ENCODE results near the gene RPH3AL.

The RPH3AL gene

DNA sequence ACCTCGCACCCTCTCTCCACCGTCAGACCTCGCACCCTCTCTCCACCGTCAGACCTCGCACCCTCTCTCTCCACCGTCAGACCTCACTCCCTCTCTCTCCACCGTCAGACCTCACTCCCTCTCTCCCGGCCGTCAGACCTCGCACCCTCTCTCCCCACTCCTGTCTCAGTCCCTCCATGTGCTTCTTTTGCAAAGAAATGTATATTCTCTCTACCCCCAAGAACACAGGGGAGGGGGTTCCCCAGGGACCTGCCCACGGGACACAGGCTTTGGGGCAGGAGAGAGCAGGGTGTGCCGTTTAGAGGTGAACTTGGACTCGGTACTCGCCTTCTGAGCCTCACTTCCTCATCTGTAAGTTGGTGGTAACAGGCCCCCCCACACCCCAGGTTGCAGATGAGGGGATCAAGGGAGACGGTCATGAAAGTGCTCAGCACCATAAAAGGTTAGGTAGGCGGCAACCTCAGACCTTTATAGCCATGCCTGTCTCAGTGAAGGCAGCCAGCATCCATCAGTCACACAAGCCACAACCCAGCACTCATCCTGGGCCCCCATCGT is 63.7 kb downstream of the RPH3AL start:
- FAIRE-seq (no peak), DNase-seq (ENCODE audit: insufficient read length, low spot score) (no peak)
- TF ChIP-seq, protein P1, sequence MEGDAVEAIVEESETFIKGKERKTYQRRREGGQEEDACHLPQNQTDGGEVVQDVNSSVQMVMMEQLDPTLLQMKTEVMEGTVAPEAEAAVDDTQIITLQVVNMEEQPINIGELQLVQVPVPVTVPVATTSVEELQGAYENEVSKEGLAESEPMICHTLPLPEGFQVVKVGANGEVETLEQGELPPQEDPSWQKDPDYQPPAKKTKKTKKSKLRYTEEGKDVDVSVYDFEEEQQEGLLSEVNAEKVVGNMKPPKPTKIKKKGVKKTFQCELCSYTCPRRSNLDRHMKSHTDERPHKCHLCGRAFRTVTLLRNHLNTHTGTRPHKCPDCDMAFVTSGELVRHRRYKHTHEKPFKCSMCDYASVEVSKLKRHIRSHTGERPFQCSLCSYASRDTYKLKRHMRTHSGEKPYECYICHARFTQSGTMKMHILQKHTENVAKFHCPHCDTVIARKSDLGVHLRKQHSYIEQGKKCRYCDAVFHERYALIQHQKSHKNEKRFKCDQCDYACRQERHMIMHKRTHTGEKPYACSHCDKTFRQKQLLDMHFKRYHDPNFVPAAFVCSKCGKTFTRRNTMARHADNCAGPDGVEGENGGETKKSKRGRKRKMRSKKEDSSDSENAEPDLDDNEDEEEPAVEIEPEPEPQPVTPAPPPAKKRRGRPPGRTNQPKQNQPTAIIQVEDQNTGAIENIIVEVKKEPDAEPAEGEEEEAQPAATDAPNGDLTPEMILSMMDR (IDR thresholded peaks at IDR 0.05; ENCODE audit: insufficient read depth, missing control alignments) = no peak

DNA sequence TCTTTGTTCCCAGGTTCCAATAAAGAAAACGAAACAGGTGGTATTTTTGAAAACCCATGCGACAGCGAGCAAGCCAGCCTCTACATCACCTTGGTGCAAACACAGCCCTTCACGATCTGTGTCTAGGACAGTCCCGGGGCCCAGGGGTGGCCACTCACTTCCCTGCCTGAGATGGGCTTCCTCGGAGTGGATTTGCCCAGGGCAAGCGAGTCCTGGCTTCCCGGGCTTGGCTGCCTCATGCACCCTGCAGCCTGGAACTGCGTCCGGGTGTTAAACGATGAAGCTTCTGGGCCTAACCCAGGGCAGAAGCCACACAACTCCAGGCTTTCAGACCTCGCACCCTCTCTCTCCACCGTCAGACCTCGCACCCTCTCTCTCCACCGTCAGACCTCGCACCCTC is 66.0 kb downstream of the RPH3AL start:
- DNase-seq (ENCODE audit: insufficient read length, low spot score) (no peak), FAIRE-seq (no peak)
- TF ChIP-seq, protein P1 (IDR thresholded peaks at IDR 0.05; ENCODE audit: insufficient read depth, missing control alignments) = no peak

DNA sequence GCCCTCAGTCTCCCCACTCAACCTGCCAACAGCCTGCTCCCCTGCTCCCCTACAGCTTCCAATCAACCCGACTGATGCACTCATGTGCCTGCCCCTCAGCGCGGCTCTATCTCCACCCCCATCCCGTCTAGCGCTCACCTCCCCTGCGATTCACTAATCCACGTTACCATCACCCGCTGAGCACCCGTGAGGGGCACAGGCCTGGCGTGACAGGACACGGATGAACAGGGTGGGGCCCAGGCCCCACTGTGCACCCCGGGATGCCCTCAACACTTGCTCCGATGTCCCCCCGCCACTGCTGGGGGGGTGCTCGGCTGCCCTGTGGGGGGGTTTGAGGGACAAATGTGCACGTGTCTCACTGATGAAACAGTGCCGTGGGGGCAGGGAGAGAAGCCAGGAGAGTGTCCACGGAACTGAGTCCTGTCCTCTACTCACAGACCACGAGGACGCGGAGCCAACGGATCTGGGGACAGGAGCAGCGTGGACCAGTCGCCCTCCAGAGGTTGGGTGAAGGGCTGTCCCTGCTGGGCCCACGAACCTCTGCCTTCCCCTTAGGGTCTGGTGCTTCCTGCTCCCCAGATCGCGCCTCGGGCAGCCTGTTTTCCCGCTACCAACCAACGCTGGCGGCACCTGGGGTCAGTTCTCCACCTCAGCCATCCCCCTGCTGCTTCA is 66.7 kb downstream of the RPH3AL start:
- DNase-seq (ENCODE audit: insufficient read length, low spot score) (no peak), FAIRE-seq (no peak)

DNA sequence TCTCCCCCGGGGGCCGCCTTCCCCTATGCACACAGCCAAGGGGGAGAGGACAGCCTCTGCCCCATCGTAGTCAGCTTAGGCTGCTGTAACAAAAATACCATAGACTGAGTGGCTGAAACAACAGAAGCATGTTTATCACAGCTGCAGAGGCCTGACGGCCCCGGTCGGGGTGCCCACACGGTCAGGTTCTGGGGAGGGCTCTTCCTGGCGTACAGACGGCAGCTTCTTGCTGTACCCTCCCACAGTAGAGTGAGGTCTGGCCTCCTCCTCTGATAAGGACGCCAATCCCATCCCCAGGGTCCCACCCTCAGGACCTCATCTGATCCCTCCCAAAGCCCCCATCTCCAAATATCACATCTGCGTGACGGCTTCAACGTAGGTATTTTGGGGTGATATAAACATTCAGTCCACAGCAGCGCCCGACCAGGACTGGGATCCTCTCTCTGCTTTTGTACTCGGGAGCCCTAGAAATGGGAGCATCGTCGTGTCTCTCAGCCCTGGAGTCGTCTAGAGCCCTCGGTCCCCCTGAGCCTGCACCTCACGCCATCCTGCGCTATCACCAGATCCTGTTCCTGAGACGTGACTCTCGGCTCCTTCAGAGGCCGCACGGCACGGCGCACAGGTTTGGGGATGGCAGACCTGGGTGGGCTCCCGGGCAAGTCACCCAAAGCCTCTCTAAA is 67.8 kb downstream of the RPH3AL start:
- no peak for FAIRE-seq
- TF ChIP-seq, protein P1 (IDR thresholded peaks at IDR 0.05; ENCODE audit: insufficient read depth, missing control alignments) = no peak
- DNase-seq (ENCODE audit: insufficient read length, low spot score) = no peak

More for the DNA sequence above, 66.7 kb downstream of the RPH3AL start:
- TF ChIP-seq, protein P1 (IDR thresholded peaks at IDR 0.05; ENCODE audit: insufficient read depth, missing control alignments) = no peak

DNA sequence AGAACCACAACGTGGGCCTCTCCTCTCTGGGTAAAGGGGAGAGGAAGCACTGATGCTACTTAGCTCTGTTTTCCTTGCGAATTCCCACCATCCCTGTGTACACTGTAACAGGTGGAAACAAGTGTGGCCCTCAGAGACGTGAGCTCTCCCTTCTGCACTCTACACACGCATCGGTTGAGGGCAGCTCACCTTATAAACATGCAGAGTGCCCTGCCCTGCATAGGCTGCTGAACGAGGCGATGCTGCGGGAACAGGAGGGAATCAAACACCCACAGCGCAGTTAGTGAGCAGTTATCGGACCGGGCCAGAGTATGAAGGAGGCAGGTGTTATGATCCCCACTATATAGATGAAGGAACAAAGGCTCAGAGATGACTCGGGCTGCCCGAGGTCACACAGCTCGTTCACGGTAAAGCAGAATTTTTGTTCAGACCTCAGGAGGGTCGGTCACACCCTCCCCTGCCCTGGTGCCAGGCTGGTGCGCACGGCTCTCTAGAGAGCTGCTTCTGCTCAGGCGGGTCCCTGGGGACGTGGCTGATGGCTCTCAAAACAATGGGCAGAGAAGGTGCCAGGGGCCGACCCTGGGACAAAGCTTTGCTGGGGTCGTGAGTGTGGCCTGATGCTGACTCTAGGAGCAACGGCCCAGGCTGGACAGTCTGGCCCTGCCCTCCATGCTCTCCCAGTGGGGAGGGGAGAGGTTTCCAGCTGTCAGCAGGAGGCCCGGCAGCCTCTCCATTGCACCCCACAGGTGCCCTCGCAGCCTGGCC is 68.5 kb downstream of the RPH3AL start:
- no peak for DNase-seq (ENCODE audit: insufficient read length, low spot score)
- TF ChIP-seq, protein P1 (IDR thresholded peaks at IDR 0.05; ENCODE audit: insufficient read depth, missing control alignments) = no peak
- no peak for FAIRE-seq

DNA sequence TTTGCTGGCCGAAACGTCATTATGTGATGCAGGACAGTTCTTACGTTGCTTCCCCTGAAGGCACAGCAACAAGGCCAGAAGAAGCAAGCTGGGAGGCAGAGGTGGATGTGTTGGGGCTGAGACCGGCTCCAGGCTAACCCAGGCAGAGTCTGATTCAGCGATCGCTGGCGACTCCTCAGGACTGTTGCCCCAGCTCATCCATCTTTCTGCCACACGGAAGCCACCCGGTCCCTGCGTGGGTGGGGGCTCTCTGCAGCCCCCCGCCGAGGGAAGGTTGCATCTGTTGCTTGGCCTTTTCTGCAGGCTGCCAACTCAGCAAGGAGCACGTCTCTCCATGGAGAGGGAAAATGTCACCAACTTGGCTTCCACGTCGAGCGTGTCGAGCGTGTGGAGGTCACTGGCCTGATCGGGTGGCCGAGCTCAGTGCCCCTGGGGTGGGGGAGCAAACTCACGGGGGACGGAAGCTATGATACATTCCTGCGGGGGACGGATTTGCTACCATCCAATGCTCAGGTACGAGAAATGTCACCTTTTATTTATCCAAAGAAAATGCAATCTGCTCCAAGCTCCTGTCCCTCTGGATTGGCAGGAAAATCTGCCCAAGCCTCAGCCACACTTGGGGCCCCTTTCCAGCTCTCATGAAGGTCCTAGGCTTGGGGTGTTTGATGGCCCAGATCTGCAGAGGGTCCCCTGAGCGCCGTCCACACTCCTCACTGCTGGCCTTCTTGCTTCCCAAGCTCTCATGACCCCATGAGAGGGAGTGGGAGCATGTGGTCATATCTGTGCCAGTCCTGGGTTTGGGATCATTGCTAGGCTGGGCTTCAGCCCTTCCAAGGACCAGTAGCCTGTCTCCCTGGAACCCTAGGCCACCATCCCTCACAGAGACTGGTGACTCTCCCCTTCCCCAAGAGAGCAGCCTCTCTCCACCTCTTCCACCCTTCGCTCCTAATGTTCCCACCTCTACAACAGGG is 69.4 kb downstream of the RPH3AL start:
- FAIRE-seq = no peak
- no peak for DNase-seq (ENCODE audit: insufficient read length, low spot score)
- TF ChIP-seq, protein P1 (IDR thresholded peaks at IDR 0.05; ENCODE audit: insufficient read depth, missing control alignments) = no peak
